LNCAP (cell line): Measurements from ENCODE around the gene INSRR.

Source experiments
- TF ChIP-seq, protein P1 (sequence below): fragments of 450-650 bp; IDR thresholded peaks from 2 replicates; pipeline ENCODE4 v1.5.1; 2017; ENCODE audit warnings: mild to moderate bottlenecking

Gene INSRR

GRCh38 chr1:156892190-156893047 lies 33.5 kb upstream of the INSRR start:
- TF ChIP-seq, protein P1, sequence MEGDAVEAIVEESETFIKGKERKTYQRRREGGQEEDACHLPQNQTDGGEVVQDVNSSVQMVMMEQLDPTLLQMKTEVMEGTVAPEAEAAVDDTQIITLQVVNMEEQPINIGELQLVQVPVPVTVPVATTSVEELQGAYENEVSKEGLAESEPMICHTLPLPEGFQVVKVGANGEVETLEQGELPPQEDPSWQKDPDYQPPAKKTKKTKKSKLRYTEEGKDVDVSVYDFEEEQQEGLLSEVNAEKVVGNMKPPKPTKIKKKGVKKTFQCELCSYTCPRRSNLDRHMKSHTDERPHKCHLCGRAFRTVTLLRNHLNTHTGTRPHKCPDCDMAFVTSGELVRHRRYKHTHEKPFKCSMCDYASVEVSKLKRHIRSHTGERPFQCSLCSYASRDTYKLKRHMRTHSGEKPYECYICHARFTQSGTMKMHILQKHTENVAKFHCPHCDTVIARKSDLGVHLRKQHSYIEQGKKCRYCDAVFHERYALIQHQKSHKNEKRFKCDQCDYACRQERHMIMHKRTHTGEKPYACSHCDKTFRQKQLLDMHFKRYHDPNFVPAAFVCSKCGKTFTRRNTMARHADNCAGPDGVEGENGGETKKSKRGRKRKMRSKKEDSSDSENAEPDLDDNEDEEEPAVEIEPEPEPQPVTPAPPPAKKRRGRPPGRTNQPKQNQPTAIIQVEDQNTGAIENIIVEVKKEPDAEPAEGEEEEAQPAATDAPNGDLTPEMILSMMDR: peak; percentile 81

- TF ChIP-seq, protein P1: peak; percentile 89
These were observed 31.1 kb upstream of the INSRR start for GRCh38 chr1:156889802-156890580.

- TF ChIP-seq, protein P1: no peak
These were observed 28.8 kb upstream of the INSRR start for GRCh38 chr1:156887734-156888133.

DNA sequence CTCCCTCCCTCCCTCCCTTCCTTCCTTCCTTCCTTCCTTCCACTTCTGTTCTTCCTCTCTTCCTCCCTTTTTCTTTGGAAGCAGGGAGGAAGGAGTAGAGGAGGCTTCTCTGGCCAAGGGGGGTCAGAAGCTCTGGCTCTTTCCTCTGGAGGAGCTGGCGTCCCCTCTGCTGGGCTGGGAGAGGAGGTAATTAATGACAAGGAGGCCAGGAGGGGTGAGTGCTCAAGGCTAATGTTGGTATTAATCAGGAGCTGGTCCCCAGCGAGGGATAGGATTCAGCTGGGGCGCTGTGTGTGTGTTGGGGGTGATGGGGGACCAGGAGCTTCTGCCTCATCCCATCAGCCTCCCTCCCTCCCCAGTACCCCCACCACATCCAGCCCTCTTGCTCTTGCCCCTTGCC lies 28.4 kb upstream of the INSRR start:
- TF ChIP-seq, protein P1: no peak

DNA sequence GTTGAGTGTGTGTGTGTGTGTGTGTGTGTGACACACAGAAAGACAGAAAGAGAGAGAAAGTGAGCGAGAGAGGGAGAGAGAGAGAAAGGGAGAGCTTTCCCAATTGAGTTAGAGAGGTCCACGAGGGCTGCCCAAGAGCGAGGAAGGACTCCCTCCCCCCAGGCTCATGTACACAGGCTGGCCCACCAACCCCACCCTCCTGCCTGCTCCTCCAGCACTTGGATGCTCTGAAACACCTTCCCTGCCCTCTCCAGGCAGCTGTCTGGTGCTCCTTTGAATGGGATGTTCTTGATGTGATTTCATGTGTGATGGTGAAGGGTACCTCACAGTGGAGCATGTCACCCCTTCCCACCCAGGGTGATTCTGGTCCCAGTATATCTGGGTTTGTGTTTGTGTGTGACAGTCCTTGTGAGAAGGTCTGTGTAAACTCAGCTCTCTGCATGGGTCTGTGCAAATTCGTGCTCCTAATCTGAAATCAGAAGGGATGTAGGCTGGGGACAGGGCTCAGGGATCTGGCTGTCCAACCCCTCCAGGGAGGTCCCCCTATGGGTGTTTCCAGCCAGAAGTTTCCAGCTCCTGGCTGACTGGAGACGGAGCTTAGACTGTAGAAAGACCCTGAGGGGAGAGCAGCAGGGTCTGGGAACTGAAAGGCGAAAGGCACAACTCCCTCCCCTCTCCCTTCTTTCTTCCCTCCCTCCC lies 27.8 kb upstream of the INSRR start:
- TF ChIP-seq, protein P1: no peak

DNA sequence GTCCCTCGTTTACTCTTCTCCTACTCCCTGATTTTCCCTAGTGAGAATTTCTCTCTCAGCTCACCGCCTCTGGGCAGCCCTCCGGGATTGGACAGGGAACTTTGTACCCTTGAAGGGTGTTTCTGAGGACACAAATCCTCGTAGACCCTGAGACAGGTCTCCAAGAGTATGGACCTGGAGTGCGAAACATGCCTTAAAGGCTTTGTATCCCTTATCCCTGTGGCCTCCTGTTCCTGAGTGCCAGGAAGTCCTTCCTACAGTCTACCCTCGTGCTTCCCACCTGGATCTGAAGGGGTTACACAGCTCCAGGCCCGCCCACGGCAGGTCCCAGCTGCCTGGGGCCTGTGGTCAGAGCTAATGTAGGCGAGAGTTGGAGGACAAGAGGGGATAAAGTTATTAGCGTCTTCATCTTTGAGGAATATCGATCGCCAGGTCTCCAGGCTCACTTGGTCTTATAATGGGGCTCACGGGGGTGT lies 27.0 kb upstream of the INSRR start:
- TF ChIP-seq, protein P1: no peak

DNA sequence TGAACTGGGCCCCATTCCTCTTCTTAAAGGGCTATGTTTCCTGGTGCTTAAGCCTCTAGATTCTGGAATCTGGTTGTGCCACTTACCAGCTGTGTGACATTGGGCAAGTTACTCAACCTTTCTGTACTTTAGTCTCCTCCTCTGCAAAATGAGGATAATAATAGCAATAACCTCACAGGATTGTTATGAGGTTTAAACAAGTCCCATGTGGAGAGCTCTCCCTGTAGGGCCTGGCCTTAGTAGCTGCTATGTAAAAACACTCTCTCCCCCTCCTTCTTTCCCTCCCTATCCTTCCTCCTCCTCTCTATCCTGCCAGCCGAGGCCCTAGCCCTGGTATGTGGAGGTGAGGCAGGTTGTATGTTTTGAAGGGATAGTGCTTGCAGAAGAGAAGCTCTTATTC lies 26.4 kb upstream of the INSRR start:
- TF ChIP-seq, protein P1: no peak
